ENCODE results near the gene CD300LB.
"Not testable (repeated sequence)": the region's sequence is repeated elsewhere in the genome, so short reads cannot be mapped to it uniquely, and the experiment has no call there.

CD300LB gene

DNA sequence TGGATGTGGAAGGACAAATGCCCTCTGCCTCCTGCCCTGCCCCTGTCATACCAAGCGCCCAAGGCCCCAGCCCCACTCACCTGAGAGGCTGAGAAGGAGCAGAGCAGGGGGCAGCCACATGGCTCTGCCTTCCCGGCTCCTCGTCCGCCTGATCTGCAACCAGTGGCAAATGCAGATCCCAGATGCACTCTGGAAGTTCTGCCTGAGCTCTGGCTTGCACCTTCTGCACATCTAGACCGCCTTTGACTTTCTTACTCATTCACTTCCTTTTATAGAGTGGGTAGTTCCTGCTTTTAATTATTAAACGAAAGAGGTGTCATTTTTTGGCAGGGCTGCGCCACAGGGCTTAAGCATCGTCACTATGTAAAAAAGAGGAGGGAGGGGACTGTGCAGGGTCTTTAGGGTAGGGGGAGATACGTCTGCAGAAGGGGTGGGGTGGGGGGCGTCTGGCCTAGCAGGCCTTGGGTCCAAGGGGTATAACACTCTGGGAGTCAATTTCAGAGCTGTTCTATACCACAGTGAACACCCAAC lies at the start of gene CD300LB:
CD300LB (minus strand) TSS at position 245 of the 531 bp plus-strand sequence; CDS start at position 120, 125 bp downstream.
- DNase-seq (ENCODE audit: low read depth) = no peak

DNA sequence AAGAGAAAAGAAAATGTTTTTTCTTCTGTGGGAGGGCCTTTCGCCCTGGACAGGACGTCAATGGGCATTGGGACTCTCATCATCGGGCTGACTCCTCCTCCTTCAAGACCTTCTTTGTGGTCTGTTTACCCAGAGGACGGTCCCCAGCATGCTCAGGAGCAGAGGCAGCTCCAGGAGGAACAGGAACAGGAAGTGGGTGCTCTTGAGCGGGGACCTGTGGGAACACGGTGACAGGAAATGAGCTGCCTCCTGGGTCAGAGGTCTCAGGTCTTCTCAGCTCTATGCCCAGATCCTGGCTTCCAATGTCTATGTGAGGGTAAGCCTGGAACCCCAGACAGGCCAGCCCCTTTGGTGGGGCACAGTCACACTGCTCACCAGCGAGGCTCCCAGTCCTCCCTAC lies 48.6 kb upstream of the CD300LB start:
- no peak for DNase-seq (ENCODE audit: low read depth)

DNA sequence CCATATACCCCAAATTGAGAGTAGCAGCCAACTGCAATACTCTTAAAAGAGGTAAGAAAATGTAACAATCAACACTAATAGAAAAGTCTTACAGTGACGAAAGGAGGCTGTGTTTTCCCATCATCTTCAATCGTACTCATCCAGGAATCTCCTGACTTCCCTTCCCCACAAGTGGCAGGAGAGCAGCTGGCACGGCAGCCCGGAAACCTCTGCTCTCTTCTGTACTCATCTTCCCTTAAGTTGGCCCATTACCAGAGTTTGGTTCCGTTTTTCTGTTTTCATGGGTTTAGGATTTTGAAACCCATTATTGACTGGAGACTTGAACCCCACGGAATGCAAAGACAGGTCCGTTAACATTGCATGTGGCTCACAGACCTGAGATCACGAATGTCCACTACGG lies 47.7 kb upstream of the CD300LB start:
- no peak for DNase-seq (ENCODE audit: low read depth)

DNA sequence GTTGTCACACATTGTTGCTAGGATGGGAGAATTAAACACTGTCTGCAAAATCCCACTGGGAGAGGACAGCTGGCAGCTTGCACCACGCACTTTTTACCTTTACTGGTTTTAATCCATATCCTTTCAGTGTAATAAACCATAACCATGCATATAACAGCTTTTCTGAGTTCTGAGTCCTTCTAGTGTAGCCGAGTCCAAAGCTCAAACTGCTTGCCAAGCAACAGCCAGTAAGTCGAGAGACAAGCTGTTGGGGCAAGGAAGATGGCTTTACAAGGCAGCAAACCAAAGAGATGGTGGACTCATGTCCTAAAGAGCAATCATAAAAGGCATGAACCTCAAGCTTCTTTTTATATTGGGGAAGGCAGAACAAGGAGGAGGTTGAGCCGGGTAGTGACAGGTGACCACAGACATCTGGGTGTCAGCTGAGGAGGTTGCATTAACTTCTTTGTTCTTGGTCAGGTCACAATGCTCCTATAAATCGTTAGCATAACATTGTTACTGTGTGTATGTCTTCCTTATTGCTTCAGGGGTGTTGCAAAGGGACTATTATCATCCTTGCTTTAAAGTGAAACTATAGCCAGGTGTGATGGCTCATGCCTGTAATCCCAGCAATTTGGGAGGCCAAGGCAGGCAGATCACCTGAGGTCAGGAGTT lies 43.3 kb upstream of the CD300LB start:
- no peak for DNase-seq (ENCODE audit: low read depth)

DNA sequence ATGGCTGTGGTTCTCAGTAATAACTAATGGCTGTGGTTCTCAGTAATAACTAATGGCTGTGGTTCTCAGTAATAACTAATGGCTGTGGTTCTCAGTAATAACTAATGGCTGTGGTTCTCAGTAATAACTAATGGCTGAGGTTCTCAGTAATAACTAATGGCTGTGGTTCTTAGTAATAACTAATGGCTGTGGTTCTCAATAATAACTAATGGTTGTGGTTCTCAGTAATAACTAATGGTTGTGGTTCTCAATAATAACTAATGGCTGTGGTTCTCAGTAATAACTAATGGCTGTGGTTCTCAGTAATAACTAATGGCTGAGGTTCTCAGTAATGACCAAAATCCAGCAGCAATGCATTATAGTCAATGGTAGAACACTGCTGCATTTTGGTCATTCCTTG lies 42.4 kb upstream of the CD300LB start:
- not testable (repeated sequence) for DNase-seq (ENCODE audit: low read depth)

DNA sequence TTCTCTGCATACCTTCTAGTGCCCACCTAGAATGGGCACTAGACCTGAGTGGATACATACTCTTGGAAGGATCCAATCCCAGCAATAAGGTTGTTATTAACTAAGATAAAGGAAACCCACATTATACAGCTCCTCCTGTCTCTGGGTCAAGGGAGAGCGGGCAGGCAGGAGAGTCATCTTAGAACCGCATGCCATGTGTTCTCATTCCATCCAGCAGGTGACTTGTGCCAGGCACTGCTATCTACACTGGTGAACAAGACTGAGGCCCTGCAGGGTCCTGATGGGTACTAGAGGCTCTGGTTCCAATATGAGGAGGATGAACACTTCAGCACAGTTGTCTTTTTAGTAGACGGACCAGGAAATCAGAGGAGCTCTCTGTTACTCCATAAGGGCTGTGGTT lies 41.9 kb upstream of the CD300LB start:
- no peak for DNase-seq (ENCODE audit: low read depth)

DNA sequence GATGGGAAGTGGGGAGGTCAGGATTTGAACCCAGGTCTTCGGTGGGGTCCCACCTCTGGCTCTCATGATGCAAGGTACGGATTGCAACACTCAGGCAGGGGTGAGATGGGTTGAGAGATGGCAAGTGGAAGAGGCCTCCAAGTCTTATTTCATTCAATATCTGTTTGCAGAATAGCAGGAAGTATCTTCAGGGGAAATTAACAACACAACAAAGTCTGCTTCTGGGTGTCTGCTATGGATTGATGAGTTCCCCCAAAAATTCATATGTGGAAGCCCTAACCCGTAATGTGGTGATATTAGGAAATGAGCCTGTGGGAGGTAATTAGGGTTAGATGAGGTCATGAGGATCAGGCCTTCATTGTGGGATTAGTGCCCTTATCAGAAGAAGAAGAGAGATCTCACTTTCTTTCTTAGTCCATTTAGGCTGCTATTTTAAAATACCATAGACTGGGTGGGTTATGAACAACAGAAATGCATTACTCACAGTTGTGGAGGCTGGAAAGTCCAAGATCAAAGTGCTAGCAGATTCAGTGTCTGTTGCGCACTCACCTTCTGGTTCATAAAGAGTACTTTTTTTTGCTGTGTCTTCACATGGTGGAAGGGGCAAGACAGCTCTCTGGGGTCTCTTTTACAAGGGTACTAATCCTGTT lies 40.5 kb upstream of the CD300LB start:
- no peak for DNase-seq (ENCODE audit: low read depth)

DNA sequence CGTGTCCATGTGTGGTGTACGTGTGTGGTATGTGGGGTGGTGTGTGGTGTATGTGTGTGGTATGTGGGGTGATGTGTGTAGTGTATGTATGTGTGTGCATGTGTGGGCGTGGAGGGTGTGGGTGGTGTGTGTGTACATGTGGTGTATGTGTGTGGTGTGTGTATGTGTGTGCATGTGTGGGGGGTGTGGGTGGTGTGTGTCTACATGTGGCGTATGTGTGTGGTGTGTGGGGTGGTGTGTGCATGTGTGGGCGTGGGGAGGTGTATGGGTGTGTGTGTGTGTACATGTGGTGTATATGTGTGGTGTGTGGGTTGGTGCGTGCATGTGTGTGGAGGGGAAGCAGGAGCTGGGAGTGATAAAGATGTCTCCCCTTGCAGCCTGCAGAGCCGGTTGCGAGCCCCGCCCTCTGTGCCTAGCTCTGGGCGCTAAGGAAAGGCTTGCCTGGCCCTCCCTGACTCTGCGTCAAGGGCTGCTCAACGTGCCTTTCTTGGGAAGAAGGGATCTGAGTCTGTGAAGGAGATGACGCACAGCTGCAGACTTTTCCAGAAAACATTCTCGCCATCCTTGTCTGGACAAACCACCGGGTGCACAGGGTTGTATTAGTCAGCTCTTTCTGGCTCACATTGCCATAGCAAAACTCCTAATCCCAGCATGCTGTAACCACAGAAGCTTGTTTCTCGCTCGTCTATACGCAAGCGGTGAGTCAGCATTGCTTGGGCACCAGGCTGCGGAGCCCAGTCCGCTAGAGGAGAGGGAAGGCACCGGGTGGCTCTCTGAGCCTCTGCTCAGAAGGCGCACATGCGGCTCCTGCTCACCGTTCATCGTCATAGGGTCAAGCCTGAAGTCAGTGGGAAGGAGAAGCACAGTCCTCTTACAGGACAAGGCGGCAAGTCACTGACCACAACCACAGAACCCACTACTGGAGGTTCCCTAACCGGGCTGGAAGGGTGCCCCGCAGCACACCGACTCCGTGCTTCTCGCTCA lies 38.0 kb upstream of the CD300LB start:
- no peak for DNase-seq (ENCODE audit: low read depth)

DNA sequence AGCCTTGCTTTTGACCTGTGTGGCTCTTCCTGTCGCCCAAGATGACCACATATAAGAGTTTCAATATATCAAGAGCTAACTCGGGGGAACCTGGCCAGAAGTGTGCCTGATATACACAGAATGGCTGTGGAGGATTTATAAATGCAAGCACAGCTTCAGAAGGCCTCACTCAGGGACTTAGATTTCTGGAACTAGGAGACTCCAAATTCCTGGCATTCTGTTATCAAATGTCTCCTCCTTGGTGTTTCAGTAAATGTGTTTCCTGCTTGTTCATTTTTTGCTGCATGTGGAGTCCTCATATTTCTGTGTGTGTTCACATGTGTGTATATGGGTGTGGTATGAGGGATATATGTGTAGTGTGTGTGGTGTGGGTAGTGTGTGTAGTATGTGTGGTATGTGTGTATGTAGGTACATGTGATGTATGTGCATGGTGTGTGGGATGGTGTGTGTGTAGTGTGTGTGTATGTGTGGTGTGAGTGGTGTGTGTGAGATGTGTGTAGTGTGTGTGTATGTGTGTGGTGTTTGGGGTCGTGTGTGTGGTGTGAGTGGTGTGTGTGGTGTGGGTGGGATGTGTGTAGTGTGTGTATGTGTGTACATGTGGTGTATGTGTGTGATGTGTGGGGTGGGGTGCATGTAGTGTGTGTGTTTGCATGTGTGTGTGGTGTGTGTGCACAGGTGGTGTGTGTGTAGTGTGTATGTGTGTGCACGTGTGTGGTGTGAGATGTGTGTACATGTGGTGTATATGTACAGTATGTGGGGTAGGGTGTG lies 37.0 kb upstream of the CD300LB start:
- no peak for DNase-seq (ENCODE audit: low read depth)

DNA sequence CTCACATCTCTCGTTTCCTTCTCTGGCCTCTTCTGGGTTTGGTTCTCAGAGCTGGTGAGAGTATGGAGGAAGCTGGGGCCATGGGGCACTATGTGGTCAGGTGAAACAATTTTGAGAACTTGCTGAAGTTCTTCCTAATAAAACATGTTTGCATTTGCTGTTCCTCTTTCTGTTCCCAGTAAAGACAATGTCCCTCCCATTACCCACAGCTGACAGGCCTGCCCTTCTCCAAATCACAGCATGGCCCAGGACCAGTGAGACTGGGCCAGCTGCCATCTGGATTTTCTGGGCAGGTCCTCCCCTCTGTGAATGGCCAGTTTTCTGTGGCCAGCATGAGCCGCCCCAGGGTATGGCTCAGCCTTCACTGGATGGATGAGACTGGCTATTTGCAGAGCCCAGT lies 36.1 kb upstream of the CD300LB start, which contains the start of gene CD300H:
CD300H (minus strand) TSS at position 113 of the 400 bp plus-strand sequence.
- DNase-seq (ENCODE audit: low read depth) = no peak

DNA sequence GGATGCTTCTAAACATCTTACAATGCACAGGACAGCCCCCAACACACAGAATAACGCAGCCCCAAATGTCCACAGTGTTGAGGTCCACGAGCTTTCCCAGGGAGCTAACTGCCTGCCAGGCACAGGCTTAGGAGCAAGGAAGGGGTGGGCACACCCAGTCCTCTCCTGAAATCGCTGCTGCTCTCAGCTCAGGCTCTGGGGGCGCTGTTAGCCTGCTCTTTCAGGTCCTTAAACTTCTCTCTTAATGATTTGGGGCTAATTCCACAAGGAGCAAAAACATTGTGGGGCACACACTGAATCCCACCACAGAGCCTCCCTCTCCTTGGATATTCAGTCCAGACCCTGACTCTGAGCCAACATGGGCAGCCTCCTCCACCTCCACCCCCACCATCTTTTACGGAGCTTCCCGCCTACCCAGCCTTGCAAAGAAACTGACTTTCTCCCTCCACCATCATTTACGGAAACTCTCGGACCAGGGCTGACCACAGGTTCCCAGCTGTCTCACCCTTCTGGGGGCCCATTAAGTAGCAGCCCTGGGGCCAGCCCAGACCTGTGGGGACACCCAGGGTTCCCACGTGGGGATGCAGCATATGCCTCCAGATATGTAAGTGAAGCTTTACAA lies 35.0 kb upstream of the CD300LB start:
- no peak for DNase-seq (ENCODE audit: low read depth)

DNA sequence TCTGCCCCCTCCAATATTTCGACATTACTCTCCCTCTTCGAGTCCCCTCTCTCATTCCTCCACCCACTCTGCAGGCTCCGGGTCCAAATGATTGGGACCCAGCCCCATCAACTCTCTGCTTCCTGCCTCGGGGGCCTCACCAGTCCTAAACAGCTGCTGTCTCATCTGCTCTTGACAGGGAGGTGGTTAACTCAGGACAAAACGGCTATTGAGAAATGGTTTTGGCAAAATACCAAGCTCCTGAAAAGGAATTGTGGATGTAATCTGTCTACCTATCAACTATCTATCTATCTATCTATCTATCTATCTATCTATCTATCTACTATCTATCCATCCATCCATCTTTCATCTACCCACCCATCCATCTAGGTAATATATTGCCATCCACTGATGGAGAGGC lies 33.9 kb upstream of the CD300LB start:
- DNase-seq (ENCODE audit: low read depth) = no peak

DNA sequence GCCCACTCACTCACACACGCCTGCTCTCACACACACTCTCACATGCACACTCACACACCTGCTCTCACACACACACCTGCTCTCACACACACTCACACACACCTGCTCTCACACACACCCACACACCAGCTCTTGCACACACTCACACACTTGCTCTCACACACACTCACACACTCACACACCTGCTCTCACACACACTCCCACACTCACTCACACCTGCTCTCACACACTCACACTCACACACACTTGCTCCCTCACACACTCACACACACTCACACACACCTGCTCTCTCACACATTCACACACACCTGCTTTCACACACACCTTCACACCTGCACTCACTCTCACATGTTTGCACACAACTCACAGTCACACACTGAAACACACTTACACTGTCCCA lies 32.1 kb upstream of the CD300LB start:
- DNase-seq (ENCODE audit: low read depth) = no peak

DNA sequence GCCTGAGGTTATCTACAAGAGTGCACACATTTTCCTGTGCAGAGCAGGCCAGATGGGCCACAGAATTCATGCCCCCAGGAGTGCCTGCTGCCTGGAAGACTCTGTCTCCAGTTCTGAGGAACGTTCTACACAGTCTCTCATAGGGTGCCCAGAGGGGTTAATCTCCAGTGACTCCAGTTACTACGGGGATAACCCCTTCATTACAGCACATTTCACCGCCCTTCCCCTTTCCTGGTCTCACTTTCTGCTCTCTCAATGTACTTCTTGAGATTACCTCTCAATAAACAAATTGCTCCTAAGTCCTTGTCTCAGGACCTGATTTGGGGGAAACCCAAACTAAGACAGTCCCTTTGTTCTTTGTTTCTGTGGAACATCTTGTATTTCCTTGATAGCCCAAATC lies 30.3 kb upstream of the CD300LB start:
- DNase-seq (ENCODE audit: low read depth) = no peak

DNA sequence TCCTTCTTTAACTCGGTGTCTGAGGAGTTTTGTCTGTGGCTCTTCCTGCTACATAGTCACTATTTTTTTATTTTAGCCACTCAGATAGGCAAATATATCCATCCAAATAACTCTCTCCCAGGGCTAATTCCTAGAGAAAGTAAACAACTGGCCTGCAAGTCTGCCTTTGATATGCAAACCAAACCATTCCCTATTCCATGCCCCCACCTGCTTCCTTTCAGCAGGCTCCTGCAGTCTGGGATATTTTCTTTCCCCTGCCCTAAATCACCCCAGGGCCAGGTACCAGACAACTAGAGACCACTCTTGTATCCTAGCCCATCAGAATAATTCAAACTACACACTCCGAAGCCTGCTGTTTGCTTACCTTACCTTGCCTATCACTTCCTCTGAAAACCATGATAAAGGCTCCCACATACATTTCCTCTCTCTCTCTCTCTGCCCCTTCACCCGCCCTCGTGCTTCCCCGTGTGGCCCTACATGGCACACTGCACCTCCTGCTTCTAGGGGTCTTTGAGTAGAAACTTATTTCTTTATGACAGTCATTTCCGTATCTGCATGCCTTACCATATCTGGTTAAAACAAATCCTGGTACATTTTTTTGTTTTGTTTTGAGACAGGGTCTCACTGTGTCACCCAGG lies 27.7 kb upstream of the CD300LB start:
- no peak for DNase-seq (ENCODE audit: low read depth)

DNA sequence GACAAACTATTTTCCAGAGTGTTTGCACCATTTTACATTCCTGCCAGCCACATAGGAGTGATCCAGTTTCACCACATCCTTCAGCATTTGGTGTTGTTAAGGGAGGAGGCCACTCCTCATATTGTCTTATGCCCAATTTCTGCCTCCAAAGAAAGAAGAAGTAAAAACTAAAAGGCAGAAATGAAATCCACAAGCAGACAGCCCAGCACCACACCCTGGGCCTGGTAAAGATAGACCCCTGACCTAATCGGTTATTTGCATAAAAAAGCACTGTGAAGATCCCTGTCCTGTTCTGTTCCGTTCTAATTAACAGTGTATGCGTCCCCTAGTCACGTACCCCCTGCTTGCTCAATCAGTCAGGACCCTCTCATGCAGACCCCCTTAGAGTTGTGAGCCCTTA lies 27.1 kb upstream of the CD300LB start:
- DNase-seq (ENCODE audit: low read depth) = not testable (repeated sequence)

DNA sequence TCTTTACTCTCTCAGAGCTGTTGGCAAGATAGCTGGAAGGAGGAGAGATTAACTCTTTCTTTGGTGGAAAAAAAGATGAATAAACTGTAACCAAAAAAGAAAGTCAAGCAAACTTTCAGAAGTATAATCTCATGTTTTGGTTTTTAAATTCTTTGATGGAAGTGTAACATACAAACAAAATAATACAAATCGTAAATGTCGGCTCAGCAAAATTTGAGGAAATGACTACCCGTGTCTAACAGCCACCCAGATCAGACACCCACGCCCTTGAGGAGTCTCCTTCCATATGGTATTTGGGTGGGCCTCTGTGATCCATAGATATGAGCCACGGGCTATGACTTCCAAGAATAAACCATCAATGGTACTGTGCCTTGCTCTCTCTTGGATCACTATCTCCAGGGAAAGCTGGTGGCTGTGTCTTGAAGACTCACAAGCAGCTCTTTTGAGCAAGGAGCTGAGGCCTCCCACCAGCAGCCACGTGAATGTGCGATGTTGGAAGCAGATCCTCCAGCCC lies 24.2 kb upstream of the CD300LB start:
- DNase-seq (ENCODE audit: low read depth) = no peak

DNA sequence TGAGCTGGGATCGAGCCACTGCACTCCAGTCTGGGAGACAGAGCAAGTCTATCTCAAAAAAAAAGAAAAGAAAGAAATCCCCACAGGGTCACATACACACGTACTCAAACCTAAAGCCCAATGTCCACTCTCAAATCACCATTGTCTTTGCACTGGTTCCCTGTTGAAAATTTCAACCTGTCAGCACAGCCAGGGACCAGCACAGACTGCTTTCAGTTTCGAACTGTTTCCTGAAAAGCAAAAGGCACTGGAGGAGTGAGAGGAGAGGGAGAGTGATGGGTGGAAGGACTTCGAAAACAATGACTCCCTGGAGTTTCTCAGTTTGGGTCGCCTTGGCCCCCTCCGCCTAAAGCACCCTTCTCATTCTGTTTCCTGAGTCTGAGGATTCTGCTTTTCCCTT lies 23.6 kb upstream of the CD300LB start:
- DNase-seq (ENCODE audit: low read depth) = no peak

DNA sequence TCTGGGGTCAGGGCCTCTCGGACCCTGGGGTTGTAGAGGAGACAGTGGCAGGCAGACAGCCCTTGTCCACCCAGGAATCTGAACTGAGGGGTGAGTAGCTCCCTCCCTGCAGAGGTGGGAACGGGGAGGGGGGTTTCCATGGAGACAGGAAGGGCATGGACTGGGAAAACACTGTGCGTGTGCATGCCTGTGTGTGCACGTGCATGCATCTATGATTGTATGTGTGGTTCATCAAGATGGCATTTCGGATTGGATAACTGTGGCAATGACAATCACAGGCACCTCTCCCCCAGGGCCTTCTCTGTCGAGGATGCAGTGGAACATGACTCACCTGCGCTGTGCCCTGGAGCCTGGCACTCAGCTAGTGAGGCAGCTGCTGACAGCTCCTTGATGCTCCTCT lies 20.8 kb upstream of the CD300LB start:
- no peak for DNase-seq (ENCODE audit: low read depth)

DNA sequence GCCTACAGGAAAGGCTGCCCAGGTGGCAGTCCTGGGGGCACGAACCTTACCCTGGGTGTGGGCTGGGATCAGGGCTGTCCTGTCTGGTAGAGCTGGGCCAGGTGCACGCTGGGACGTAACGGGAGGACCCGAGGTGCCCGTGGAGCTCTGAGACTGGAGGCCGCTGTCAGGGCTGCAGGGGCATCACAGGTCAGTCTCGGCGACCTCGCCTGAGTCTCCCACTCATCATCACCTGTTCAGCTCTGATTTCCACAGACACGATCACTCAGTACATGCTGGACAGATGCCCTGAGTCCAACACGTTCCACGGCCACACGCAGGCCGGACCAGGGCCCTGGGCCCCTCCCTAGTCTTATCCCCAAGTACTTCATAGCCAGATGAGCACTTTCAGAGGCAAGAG lies 19.3 kb upstream of the CD300LB start:
- DNase-seq (ENCODE audit: low read depth) = no peak

DNA sequence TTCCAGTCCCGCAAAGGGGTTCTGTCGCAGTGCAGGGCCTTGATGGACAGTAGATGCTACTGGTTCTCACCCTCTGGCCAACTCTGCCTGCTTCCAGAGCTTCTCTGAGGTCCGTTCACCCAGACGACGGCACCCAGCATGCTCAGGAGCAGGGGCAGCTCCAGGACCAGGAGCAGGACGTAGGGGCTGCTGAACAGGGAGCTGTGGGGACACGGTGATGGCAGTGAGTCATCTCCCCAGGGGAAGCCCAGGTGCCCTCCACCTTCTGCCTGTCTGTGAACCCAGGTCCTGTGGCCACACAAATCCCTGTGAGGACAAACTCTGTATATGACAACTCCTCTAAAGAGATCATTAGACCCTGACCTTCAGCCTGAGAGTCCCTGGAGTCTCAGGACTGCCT lies 18.1 kb upstream of the CD300LB start:
- DNase-seq (ENCODE audit: low read depth) = no peak

All from activated T-helper 9 cell treated with anti-CD3 and anti-CD28 coated beads, Interleukin-2, amount 50 U/mL, for 16 hours (primary cell).